VCaP (cell line): ENCODE results near the gene MIPEP.

Experiments
- H3K27ac ChIP-seq: fragments of 450-650 bp; 2 replicates; pipeline ENCODE4 v1.5.1; 2017
- TF ChIP-seq, protein P1 (sequence below): fragments of 450-650 bp; conservative IDR thresholded peaks from 2 replicates; pipeline ENCODE4 v1.5.1; 2017; ENCODE audit warnings: mild to moderate bottlenecking, moderate library complexity

MIPEP gene

DNA sequence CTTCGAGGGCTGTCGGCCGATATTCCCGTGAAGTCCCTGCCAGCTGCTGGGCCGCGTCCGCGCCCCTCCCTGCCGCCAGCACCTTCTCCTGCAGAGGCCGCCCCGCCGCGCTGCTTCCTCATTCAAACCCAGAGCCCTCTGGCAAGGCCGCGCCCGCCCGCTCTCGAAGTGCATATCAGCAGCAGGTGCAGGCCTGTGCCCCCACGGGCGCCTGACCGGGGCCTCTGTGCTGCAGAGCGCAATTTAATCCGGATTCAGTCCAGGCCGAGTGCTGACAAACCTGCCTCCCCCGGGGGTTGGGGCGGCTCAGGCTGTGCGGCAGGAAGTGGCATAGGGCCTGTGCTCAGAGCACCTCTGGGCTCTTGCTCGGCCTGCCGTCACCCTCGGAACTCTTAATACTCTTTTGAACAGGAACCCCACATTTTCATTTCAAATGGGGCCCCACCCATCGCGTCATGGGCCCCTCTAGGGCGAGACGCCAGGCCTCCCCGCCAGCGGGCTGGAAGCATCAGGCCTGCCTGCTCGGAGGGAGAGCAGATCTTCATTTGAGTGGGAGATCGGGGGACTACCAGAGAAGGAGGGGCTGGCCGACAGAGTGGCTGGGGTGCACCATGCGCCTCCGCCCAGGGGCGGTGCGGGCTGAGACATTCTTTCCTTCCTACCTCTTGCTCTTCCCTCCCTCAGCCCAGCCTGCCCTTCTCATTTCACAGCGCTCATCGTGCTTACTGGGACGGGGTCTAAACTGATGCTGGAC is 193.3 kb downstream of the MIPEP start:
- H3K27ac ChIP-seq, result no peak overlapping the region
- TF ChIP-seq, protein P1, sequence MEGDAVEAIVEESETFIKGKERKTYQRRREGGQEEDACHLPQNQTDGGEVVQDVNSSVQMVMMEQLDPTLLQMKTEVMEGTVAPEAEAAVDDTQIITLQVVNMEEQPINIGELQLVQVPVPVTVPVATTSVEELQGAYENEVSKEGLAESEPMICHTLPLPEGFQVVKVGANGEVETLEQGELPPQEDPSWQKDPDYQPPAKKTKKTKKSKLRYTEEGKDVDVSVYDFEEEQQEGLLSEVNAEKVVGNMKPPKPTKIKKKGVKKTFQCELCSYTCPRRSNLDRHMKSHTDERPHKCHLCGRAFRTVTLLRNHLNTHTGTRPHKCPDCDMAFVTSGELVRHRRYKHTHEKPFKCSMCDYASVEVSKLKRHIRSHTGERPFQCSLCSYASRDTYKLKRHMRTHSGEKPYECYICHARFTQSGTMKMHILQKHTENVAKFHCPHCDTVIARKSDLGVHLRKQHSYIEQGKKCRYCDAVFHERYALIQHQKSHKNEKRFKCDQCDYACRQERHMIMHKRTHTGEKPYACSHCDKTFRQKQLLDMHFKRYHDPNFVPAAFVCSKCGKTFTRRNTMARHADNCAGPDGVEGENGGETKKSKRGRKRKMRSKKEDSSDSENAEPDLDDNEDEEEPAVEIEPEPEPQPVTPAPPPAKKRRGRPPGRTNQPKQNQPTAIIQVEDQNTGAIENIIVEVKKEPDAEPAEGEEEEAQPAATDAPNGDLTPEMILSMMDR, result no peak

- TF ChIP-seq, protein P1, result no peak
- H3K27ac ChIP-seq, result no peak overlapping the region
These were observed 194.0 kb downstream of the MIPEP start for GRCh38 chr13:23695196-23695595.

GRCh38 chr13:23692816-23693215 is 196.4 kb downstream of the MIPEP start:
- TF ChIP-seq, protein P1, result no peak

GRCh38 chr13:23690668-23691067 is 198.5 kb downstream of the MIPEP start:
- TF ChIP-seq, protein P1, result no peak
- H3K27ac ChIP-seq, result no peak overlapping the region

More at GRCh38 chr13:23692816-23693215, 196.4 kb downstream of the MIPEP start:
- H3K27ac ChIP-seq, result no peak overlapping the region

GRCh38 chr13:23688336-23688735 is 200.9 kb downstream of the MIPEP start:
- TF ChIP-seq, protein P1, result no peak
- H3K27ac ChIP-seq, result no peak overlapping the region

GRCh38 chr13:23687614-23688013 is 201.6 kb downstream of the MIPEP start:
- H3K27ac ChIP-seq, result no peak overlapping the region
- TF ChIP-seq, protein P1, result no peak

GRCh38 chr13:23686948-23687347 is 202.3 kb downstream of the MIPEP start:
- H3K27ac ChIP-seq, result no peak overlapping the region
- TF ChIP-seq, protein P1, result no peak
